HCT116 (cell line): ENCODE data around the gene APIP. TPM values are rescaled to one million over a fixed set of nuclear protein-coding genes. Genes with fewer than 3 reads are reported as not detected.

Source experiments
- ATAC-seq: fragments of 200-7000 bp; cut with Tn5 transposase; 2 replicates; pipeline ENCODE4 v1.9.1; 2020; ENCODE audit warnings: mild to moderate bottlenecking, moderate library complexity
- BruUV-seq: library from RNA; stranded (reverse); fragments of 400-500 nt; replicated peaks from 2 replicates; lab custom pipeline; 2021; lab: Mats Ljungman, UMichigan
- CTCF ChIA-PET: fragments of 300-600 bp; sonication (Branson Sonifier 250); formaldehyde crosslinking; loops from one replicate; lab custom pipeline; 2021; ENCODE audit warnings: antibody characterized with exemption; lab: Charles Lee
- POLR2A ChIA-PET: fragments of 300-600, 350-600 bp; sonication (Branson Sonifier 250); formaldehyde crosslinking; loops from one replicate; lab custom pipeline; 2021; ENCODE audit warnings: antibody characterized with exemption; lab: Charles Lee
- RAD21 ChIA-PET, 2 experiments: fragments of 300-600 bp; sonication (Branson Sonifier 250); formaldehyde crosslinking; loops; one replicate each; lab custom pipeline; 2023; ENCODE audit warnings: low total read pairs in 2 of 2; ENCODE audit not compliant: uncharacterized antibody in 2 of 2, unreplicated experiment in 2 of 2, low non-redundant PET in 1 of 2; lab: Charles Lee
- DNase-seq: peaks from one replicate; pipeline ENCODE4 v3.0.0-alpha.2; 2010; ENCODE audit warnings: low read depth, low spot score
- H2AFZ ChIP-seq: fragments of 200-600 bp; shearing (Covaris generic), sonication (generic); 2 replicates; pipeline ENCODE4 v1.6.1; 2017; ENCODE audit warnings: low read depth, mixed run types, mixed read lengths, antibody characterized with exemption, low read length; ENCODE audit not compliant: poor library complexity, severe bottlenecking
- H3K27ac ChIP-seq: 2 replicates; pipeline ENCODE4 v1.5.1; 2012; ENCODE audit warnings: low read depth, low read length
- H3K27me3 ChIP-seq: fragments of 200-600 bp; sonication (generic); 2 replicates; pipeline ENCODE4 v1.6.1; 2016; ENCODE audit warnings: mixed run types, low read length, mixed read lengths; ENCODE audit not compliant: insufficient read depth
- H3K36me3 ChIP-seq, 2 experiments: fragments of 200-500 bp in 1 of 2; fragments of 200-600 bp in 1 of 2; sonication (Bioruptor generic) in 1 of 2; sonication (generic) in 1 of 2; 2 replicates each; pipeline versions ENCODE4 v1.5.1 to v1.6.1; 2014 to 2016; ENCODE audit warnings: low read length in 2 of 2, inconsistent platforms in 1 of 2, mixed read lengths in 1 of 2, mixed run types in 1 of 2; ENCODE audit not compliant: insufficient read depth in 2 of 2, control insufficient read depth in 1 of 2
- H3K4me1 ChIP-seq, 2 experiments: fragments of 200-600 bp in 1 of 2; sonication (generic) in 1 of 2; 2 replicates each; pipeline versions ENCODE4 v1.5.1 to v1.6.1; 2012 to 2017; ENCODE audit warnings: low read length in 2 of 2, inconsistent platforms in 1 of 2, mild to moderate bottlenecking in 1 of 2, mixed read lengths in 1 of 2, mixed run types in 1 of 2, moderate library complexity in 1 of 2; ENCODE audit not compliant: insufficient read depth in 2 of 2, control insufficient read depth in 1 of 2
- H3K4me2 ChIP-seq: fragments of 200-600 bp; sonication (generic); 2 replicates; pipeline ENCODE4 v1.6.1; 2017; ENCODE audit warnings: mixed run types, low read length, mixed read lengths
- H3K4me3 ChIP-seq, 2 experiments: fragments of 200-600 bp in 1 of 2; sonication (generic) in 1 of 2; replicated peaks in 1 of 2; 2 replicates each; pipeline ENCODE4 v1.5.1; 2011 to 2016; ENCODE audit warnings: low read length in 2 of 2, control low read depth in 1 of 2, low read depth in 1 of 2, mild to moderate bottlenecking in 1 of 2, mixed read lengths in 1 of 2, mixed run types in 1 of 2
- H3K79me2 ChIP-seq: fragments of 200-600 bp; sonication (generic); 2 replicates; pipeline ENCODE4 v1.6.1; 2017; ENCODE audit warnings: mild to moderate bottlenecking, mixed run types, low read length, moderate library complexity, mixed read lengths; ENCODE audit not compliant: insufficient read depth
- H3K9ac ChIP-seq: fragments of 200-600 bp; sonication (generic); 2 replicates; pipeline ENCODE4 v1.6.1; 2016; ENCODE audit warnings: low read length, mixed read lengths
- H3K9me2 ChIP-seq: fragments of 200-600 bp; sonication (generic), shearing (Covaris generic); 2 replicates; pipeline ENCODE4 v1.6.1; 2017; ENCODE audit warnings: mixed run types, mild to moderate bottlenecking, moderate library complexity; ENCODE audit not compliant: insufficient read depth
- H3K9me3 ChIP-seq, 2 experiments: fragments of 200-500 bp in 1 of 2; fragments of 200-600 bp in 1 of 2; sonication (Bioruptor generic) in 1 of 2; sonication (generic) in 1 of 2; 2 replicates each; pipeline ENCODE4 v1.6.1; 2014 to 2017; ENCODE audit warnings: low read length in 2 of 2, mixed read lengths in 2 of 2, inconsistent platforms in 1 of 2, low read depth in 1 of 2, mild to moderate bottlenecking in 1 of 2, mixed run types in 1 of 2, moderate library complexity in 1 of 2; ENCODE audit not compliant: control insufficient read depth in 1 of 2, insufficient read depth in 1 of 2
- H4K20me1 ChIP-seq: fragments of 200-600 bp; sonication (generic), shearing (Covaris generic); 2 replicates; pipeline ENCODE4 v1.6.1; 2017; ENCODE audit warnings: mixed run types, mild to moderate bottlenecking, moderate library complexity; ENCODE audit not compliant: insufficient read depth
- CBX3 ChIP-seq: IDR thresholded peaks from 2 replicates; pipeline ENCODE4 v1.6.1; 2012; ENCODE audit warnings: low read depth
- CEBPB ChIP-seq: IDR thresholded peaks from 2 replicates; pipeline ENCODE4 v1.6.1; 2012; ENCODE audit warnings: low read depth
- CTCF ChIP-seq, 3 experiments: fragments of 200-600 bp in 1 of 3; sonication (generic) in 1 of 3; IDR thresholded peaks in 2 of 3; conservative IDR thresholded peaks in 1 of 3; 2 replicates each; pipeline ENCODE4 v1.5.1; 2012 to 2017; ENCODE audit warnings: low read depth in 2 of 3, low read length in 2 of 3, antibody characterized with exemption in 1 of 3, borderline replicate concordance in 1 of 3, control low read depth in 1 of 3, mild to moderate bottlenecking in 1 of 3, mixed read lengths in 1 of 3, mixed run types in 1 of 3, moderate library complexity in 1 of 3; ENCODE audit not compliant: insufficient read depth in 1 of 3
- RAD21 ChIP-seq: IDR thresholded peaks from 2 replicates; pipeline ENCODE4 v1.6.1; 2012; ENCODE audit warnings: low read depth, mild to moderate bottlenecking
- SP1 ChIP-seq: IDR thresholded peaks from 2 replicates; pipeline ENCODE4 v1.6.1; 2012; ENCODE audit warnings: low read depth
- YY1 ChIP-seq: IDR thresholded peaks from 2 replicates; pipeline ENCODE4 v1.6.1; 2011; ENCODE audit warnings: low read length, low read depth, moderate library complexity, mild to moderate bottlenecking; ENCODE audit not compliant: insufficient replicate concordance; ENCODE audit errors: extremely low read depth
- intact Hi-C: fragments of 100-400 bp; cut with micrococcal nuclease; formaldehyde crosslinking; loops from 2 replicates; pipeline ENCODE4 v1.10.0; 2022
- total RNA-seq: library from RNA; stranded (reverse); gene quantifications from one replicate; pipeline ENCODE4 v1.2.1, GENCODE V29; 2021; ENCODE audit not compliant: unreplicated experiment

Gene APIP
- total RNA-seq, 1 experiment from 2014 or later, result 41.2 TPM

GRCh38 chr11:34855754-34856095 is 60.5 kb downstream of the APIP start:
- ChIA-PET RAD21 (no interaction called here), POLR2A (no interaction called here), CTCF (no interaction called here)
- H3K79me2 ChIP-seq, result no peaks in the 10 kb centered on the region
- no peaks in the 10 kb centered on the region for H4K20me1 ChIP-seq
- no peak overlapping the region for H3K27ac ChIP-seq
- H3K4me2 ChIP-seq, result no peak overlapping the region
- no peaks in the 10 kb centered on the region for H3K36me3 ChIP-seq
- peaks cover 0 to 6% of the 10 kb centered on the region in 2 experiments; a peak in 1 of 4 replicates for H3K4me1 ChIP-seq
- H2AFZ ChIP-seq, result no peak overlapping the region
- H3K9me2 ChIP-seq, result no peaks in the 10 kb centered on the region
- intact Hi-C loops, result no loop called here
- ATAC-seq, result peak; percentile 62; the same call in 1 of the 2 replicates
- H3K9ac ChIP-seq, result no peak overlapping the region
- no peak overlapping the region for H3K4me3 ChIP-seq
- no peak for DNase-seq
- no peaks in the 10 kb centered on the region for H3K27me3 ChIP-seq
- BruUV-seq, result no TSS peak
- TF ChIP-seq CTCF (IDR thresholded peaks at IDR 0.05 in 2 of 3, conservative IDR thresholded peaks at IDR 0.05 in 1 of 3; ENCODE audit: borderline replicate concordance in 1 of 3, insufficient read depth in 1 of 3, low read depth in 2 of 3, low read length in 2 of 3) (peak in 1 of 3 experiments; percentile 20; a peak in 2 of 6 replicates), SP1 (no peak), CBX3 (no peak), RAD21 (peak; percentile 48)
- H3K9me3 ChIP-seq, result no peaks in the 10 kb centered on the region

GRCh38 chr11:34855021-34855753 is 61.0 kb downstream of the APIP start:
- TF ChIP-seq CEBPB (0 out of 2 replicates have a peak, but pooled peaks have one; percentile 40), YY1 (no peak)
- TF ChIP-seq, all 23 proteins: peak for 1
- BruUV-seq, result no TSS peak
- intact Hi-C loops, result no loop called here
- ChIA-PET CTCF (no interaction called here), POLR2A (no interaction called here), RAD21 (no interaction called here)
- DNase-seq, result no peak
- Histone ChIP-seq H3K79me2 (no peaks in the 10 kb centered on the region), H3K4me2 (no peak overlapping the region), H3K27me3 (no peaks in the 10 kb centered on the region), H3K9ac (no peak overlapping the region), H3K27ac (no peak overlapping the region), H4K20me1 (no peaks in the 10 kb centered on the region), H3K9me3 (no peaks in the 10 kb centered on the region), H3K9me2 (no peaks in the 10 kb centered on the region), H3K4me3 (no peak overlapping the region), H2AFZ (no peak overlapping the region), H3K4me1 (peaks cover 0 to 8% of the 10 kb centered on the region in 2 experiments; a peak in 1 of 4 replicates), H3K36me3 (no peaks in the 10 kb centered on the region)
- no peak for ATAC-seq
